Measurements from ENCODE around the gene GPR180.

GPR180 gene

GRCh38 chr13:94601446-94602431 is at the start of gene GPR180:
GPR180 (plus strand) TSS chr13:94601857; CDS start chr13:94601928, 71 bp downstream.
- peak within 1 kb of the TSS; percentile 77 for H3K4me3 ChIP-seq (ENCODE audit: low read depth, low read length)
- no peak for TF ChIP-seq CTCF (IDR thresholded peaks at IDR 0.05; ENCODE audit: low read depth, low read length, missing control alignments)
- in situ Hi-C loops (cut with HindIII; ENCODE audit: low sequenced_read_pairs): no loop called here
- peak; percentile 99 for DNase-seq (ENCODE audit: low read depth)

GRCh38 chr13:94552095-94552494 is 49.6 kb upstream of the GPR180 start:
- no peak for TF ChIP-seq CTCF (IDR thresholded peaks at IDR 0.05; ENCODE audit: low read depth, low read length, missing control alignments)
- in situ Hi-C loops (cut with HindIII; ENCODE audit: low sequenced_read_pairs): no loop called here
- DNase-seq (ENCODE audit: low read depth): no peak

GRCh38 chr13:94553766-94554165 is 47.9 kb upstream of the GPR180 start:
- H3K4me3 ChIP-seq (ENCODE audit: low read depth, low read length): no peak overlapping the region
- in situ Hi-C loops (cut with HindIII; ENCODE audit: low sequenced_read_pairs): no loop called here
- no peak for TF ChIP-seq CTCF (IDR thresholded peaks at IDR 0.05; ENCODE audit: low read depth, low read length, missing control alignments)
- no peak for DNase-seq (ENCODE audit: low read depth)

More at GRCh38 chr13:94552095-94552494, 49.6 kb upstream of the GPR180 start:
- H3K4me3 ChIP-seq (ENCODE audit: low read depth, low read length): no peak overlapping the region

GRCh38 chr13:94556041-94556440 is 45.6 kb upstream of the GPR180 start:
- in situ Hi-C loops (cut with HindIII; ENCODE audit: low sequenced_read_pairs): no loop called here

GRCh38 chr13:94556621-94557020 is 45.0 kb upstream of the GPR180 start:
- H3K4me3 ChIP-seq (ENCODE audit: low read depth, low read length): no peak overlapping the region
- DNase-seq (ENCODE audit: low read depth): no peak
- in situ Hi-C loops (cut with HindIII; ENCODE audit: low sequenced_read_pairs): no loop called here
- no peak for TF ChIP-seq CTCF (IDR thresholded peaks at IDR 0.05; ENCODE audit: low read depth, low read length, missing control alignments)

More at GRCh38 chr13:94556041-94556440, 45.6 kb upstream of the GPR180 start:
- no peak for TF ChIP-seq CTCF (IDR thresholded peaks at IDR 0.05; ENCODE audit: low read depth, low read length, missing control alignments)
- DNase-seq (ENCODE audit: low read depth): no peak
- H3K4me3 ChIP-seq (ENCODE audit: low read depth, low read length): no peak overlapping the region

GRCh38 chr13:94557684-94558235 is 43.9 kb upstream of the GPR180 start:
- in situ Hi-C loops (cut with HindIII; ENCODE audit: low sequenced_read_pairs): no loop called here
- no peak overlapping the region for H3K4me3 ChIP-seq (ENCODE audit: low read depth, low read length)
- TF ChIP-seq CTCF (IDR thresholded peaks at IDR 0.05; ENCODE audit: low read depth, low read length, missing control alignments): no peak
- DNase-seq (ENCODE audit: low read depth): no peak

All from astrocyte of the cerebellum (primary cell).